DND-41 (cell line): ENCODE results near the gene EPHA3.

Experiments
- ATAC-seq: fragments of 200-7000 bp; cut with Tn5 transposase; 3 replicates; pipeline ENCODE4 v1.9.1; 2021; ENCODE audit warnings: low read depth; ENCODE audit not compliant: insufficient read depth
- DNase-seq: peaks from one replicate; pipeline ENCODE4 v3.0.0-alpha.2; 2020
- H2AFZ ChIP-seq: 2 replicates; pipeline ENCODE4 v1.6.0; 2012; ENCODE audit warnings: low read depth, low read length
- H3K27ac ChIP-seq: 2 replicates; pipeline ENCODE4 v1.5.1; 2012; ENCODE audit warnings: low read length, inconsistent platforms
- H3K27me3 ChIP-seq: fragments of 200-600 bp; sonication (generic); 2 replicates; pipeline ENCODE4 v1.6.0; 2012; ENCODE audit warnings: low read length, mild to moderate bottlenecking, inconsistent platforms; ENCODE audit not compliant: insufficient read depth, poor library complexity
- H3K36me3 ChIP-seq: 2 replicates; pipeline ENCODE4 v1.5.1; 2012; ENCODE audit warnings: low read length, inconsistent platforms; ENCODE audit not compliant: insufficient read depth
- H3K4me1 ChIP-seq: 2 replicates; pipeline ENCODE4 v1.5.1; 2012; ENCODE audit warnings: mild to moderate bottlenecking, low read length; ENCODE audit not compliant: insufficient read depth
- H3K4me2 ChIP-seq: 2 replicates; pipeline ENCODE4 v1.6.0; 2012; ENCODE audit warnings: mild to moderate bottlenecking, moderate library complexity, low read length, inconsistent platforms; ENCODE audit not compliant: insufficient read depth
- H3K4me3 ChIP-seq, 2 experiments: fragments of 200-600 bp in 1 of 2; shearing (Covaris generic) in 1 of 2; 2 replicates each; pipeline ENCODE4 v1.5.1; 2012 to 2016; ENCODE audit warnings: inconsistent platforms in 2 of 2, low read length in 2 of 2, mild to moderate bottlenecking in 2 of 2, low read depth in 1 of 2, moderate library complexity in 1 of 2
- H3K79me2 ChIP-seq: 2 replicates; pipeline ENCODE4 v1.6.0; 2012; ENCODE audit warnings: low read length, inconsistent platforms; ENCODE audit not compliant: insufficient read depth
- H3K9ac ChIP-seq: 2 replicates; pipeline ENCODE4 v1.6.0; 2012; ENCODE audit warnings: low read depth, mild to moderate bottlenecking, inconsistent platforms, low read length, moderate library complexity
- H3K9me3 ChIP-seq: 2 replicates; pipeline ENCODE4 v1.5.1; 2012; ENCODE audit warnings: low read length, moderate library complexity, mild to moderate bottlenecking, inconsistent platforms; ENCODE audit not compliant: insufficient read depth, severe bottlenecking
- H4K20me1 ChIP-seq: 2 replicates; pipeline ENCODE4 v1.6.0; 2012; ENCODE audit warnings: low read length; ENCODE audit not compliant: insufficient read depth
- EZH2 ChIP-seq: IDR thresholded peaks from 3 replicates; pipeline ENCODE4 v1.6.1; 2012; ENCODE audit warnings: borderline replicate concordance, low read depth, mild to moderate bottlenecking, moderate library complexity, low read length, inconsistent platforms; ENCODE audit not compliant: severe bottlenecking
- TF ChIP-seq, protein P1 (sequence below): IDR thresholded peaks from 2 replicates; pipeline ENCODE4 v1.5.1; 2012; ENCODE audit warnings: borderline replicate concordance, low read length, moderate library complexity, mild to moderate bottlenecking; ENCODE audit not compliant: poor library complexity, severe bottlenecking; ENCODE audit errors: extremely low read depth

The EPHA3 gene

DNA sequence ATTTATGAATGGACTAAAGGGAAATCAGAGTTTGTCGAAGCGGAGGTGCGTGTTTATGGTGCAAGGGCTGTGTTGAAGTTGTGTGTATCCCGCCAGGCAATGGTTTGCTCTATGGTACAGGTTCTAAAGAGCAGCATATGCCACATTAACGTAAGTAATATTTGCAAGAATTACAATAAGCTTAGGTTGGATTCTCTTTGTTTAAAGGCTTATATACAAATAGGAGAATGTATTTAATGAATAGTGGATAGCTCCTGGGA, 800 bp downstream of the EPHA3 start:
- Histone ChIP-seq H3K36me3 (no peaks in the 10 kb centered on the region), H3K9me3 (no peaks in the 10 kb centered on the region), H2AFZ (no peak overlapping the region), H3K4me3 (no peak overlapping the region), H4K20me1 (no peaks in the 10 kb centered on the region), H3K27ac (no peak overlapping the region), H3K4me2 (no peak overlapping the region), H3K79me2 (no peaks in the 10 kb centered on the region), H3K27me3 (no peaks in the 10 kb centered on the region), H3K9ac (no peak overlapping the region), H3K4me1 (no peaks in the 10 kb centered on the region)
- no peak for TF ChIP-seq EZH2
- TF ChIP-seq, protein P1, sequence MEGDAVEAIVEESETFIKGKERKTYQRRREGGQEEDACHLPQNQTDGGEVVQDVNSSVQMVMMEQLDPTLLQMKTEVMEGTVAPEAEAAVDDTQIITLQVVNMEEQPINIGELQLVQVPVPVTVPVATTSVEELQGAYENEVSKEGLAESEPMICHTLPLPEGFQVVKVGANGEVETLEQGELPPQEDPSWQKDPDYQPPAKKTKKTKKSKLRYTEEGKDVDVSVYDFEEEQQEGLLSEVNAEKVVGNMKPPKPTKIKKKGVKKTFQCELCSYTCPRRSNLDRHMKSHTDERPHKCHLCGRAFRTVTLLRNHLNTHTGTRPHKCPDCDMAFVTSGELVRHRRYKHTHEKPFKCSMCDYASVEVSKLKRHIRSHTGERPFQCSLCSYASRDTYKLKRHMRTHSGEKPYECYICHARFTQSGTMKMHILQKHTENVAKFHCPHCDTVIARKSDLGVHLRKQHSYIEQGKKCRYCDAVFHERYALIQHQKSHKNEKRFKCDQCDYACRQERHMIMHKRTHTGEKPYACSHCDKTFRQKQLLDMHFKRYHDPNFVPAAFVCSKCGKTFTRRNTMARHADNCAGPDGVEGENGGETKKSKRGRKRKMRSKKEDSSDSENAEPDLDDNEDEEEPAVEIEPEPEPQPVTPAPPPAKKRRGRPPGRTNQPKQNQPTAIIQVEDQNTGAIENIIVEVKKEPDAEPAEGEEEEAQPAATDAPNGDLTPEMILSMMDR = no peak
- DNase-seq (no peak), ATAC-seq (no peak)

GRCh38 chr3:89113344-89113743, 5.9 kb downstream of the EPHA3 start:
- Histone ChIP-seq H3K27ac (no peak overlapping the region), H3K36me3 (no peaks in the 10 kb centered on the region), H3K4me1 (no peaks in the 10 kb centered on the region), H3K9me3 (no peaks in the 10 kb centered on the region), H3K9ac (no peak overlapping the region), H3K79me2 (no peaks in the 10 kb centered on the region), H3K4me3 (no peak overlapping the region), H3K4me2 (no peak overlapping the region), H2AFZ (no peak overlapping the region), H4K20me1 (no peaks in the 10 kb centered on the region), H3K27me3 (no peaks in the 10 kb centered on the region)
- DNase-seq (no peak), ATAC-seq (no peak)
- TF ChIP-seq, protein P1 = no peak
- no peak for TF ChIP-seq EZH2

DNA sequence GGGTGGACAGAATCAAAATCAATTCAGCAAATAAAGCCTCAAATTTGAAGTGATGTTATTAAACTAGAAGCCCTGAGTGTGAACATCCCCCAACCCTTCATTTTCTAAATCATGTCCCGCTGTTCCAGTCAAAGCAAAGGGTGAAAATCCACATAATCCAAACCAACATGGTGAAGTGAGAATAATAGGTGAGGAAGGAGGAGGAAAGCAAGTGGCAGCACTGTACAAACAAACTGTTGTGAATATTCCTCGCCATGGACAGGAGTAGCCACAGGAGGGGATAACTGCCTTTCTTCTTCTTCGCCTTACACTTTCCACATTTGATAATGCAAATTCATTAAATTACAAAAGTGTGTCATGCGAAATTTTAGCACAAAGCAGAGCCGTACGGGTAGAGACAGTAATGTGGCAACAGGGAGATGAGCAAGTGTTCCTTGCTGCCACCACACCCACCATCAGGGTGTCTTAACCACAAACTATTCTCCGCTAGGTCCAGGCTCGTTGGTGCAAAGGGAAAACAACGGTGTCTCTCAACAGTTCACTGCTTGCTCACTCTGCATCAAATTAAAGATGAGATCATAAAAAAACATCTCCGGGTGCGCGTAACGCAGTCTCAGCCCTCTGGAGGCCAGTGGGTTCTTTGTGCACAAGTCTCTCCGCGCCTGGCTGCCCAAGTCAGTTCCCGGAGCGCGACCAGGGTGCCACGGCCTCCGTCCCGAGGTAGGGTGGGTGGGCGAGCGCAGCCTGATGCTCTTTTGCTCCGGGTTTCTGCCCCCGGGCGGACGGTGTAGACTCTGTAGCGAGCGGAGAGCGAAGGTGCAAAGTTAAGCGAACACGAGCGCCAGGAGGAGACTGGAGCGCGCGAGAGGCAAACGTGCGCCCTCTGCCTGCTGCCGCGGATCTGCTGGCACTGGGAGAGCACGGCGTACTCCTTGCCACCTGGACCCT, 6.7 kb downstream of the EPHA3 start:
- TF ChIP-seq, protein P1 = no peak
- TF ChIP-seq EZH2 = no peak
- Histone ChIP-seq H3K9me3 (no peaks in the 10 kb centered on the region), H3K27me3 (no peaks in the 10 kb centered on the region), H3K4me2 (no peak overlapping the region), H3K9ac (no peak overlapping the region), H3K79me2 (no peaks in the 10 kb centered on the region), H4K20me1 (no peaks in the 10 kb centered on the region), H3K4me3 (no peak overlapping the region), H3K4me1 (no peaks in the 10 kb centered on the region), H3K36me3 (no peaks in the 10 kb centered on the region), H2AFZ (no peak overlapping the region), H3K27ac (no peak overlapping the region)
- DNase-seq = no peak
- no peak for ATAC-seq
